Liver (tissue), 9 donors: Measurements from ENCODE around the gene PTPN9. TPM values are rescaled to one million over a fixed set of nuclear protein-coding genes. Genes with fewer than 3 reads are reported as not detected.
"Not testable (repeated sequence)": the region's sequence is repeated elsewhere in the genome, so short reads cannot be mapped to it uniquely, and the experiment has no call there.

Experiments
- DNase-seq: peaks from one replicate; pipeline ENCODE4 v3.0.0-alpha.2; 2017; ENCODE audit warnings: low spot score
- H3K27ac ChIP-seq, 2 donors: one replicate each; pipeline ENCODE4 v1.7.0; 2013; ENCODE audit warnings: inconsistent platforms in 2 of 2, low read length in 2 of 2, control low read depth in 1 of 2, low read depth in 1 of 2, mild to moderate bottlenecking in 1 of 2
- H3K27me3 ChIP-seq, 4 donors: one replicate each; pipeline versions ENCODE4 v1.6.1 to v1.7.0; 2013; ENCODE audit warnings: low read length in 3 of 4, inconsistent platforms in 1 of 4, mild to moderate bottlenecking in 1 of 4, moderate library complexity in 1 of 4; ENCODE audit not compliant: control insufficient read depth in 4 of 4, insufficient read depth in 4 of 4
- H3K36me3 ChIP-seq, 4 donors: one replicate each; pipeline versions ENCODE4 v1.6.1 to v1.7.0; 2013; ENCODE audit warnings: low read length in 3 of 4, mild to moderate bottlenecking in 3 of 4, low read depth in 1 of 4, moderate library complexity in 1 of 4; ENCODE audit not compliant: control insufficient read depth in 4 of 4, insufficient read depth in 3 of 4
- H3K4me1 ChIP-seq, 4 donors: one replicate each; pipeline versions ENCODE4 v1.6.1 to v1.7.0; 2013; ENCODE audit warnings: low read length in 3 of 4, mild to moderate bottlenecking in 3 of 4, moderate library complexity in 1 of 4; ENCODE audit not compliant: control insufficient read depth in 4 of 4, insufficient read depth in 4 of 4
- H3K4me3 ChIP-seq, 3 donors: one replicate each; pipeline versions ENCODE4 v1.6.1 to v1.7.0; 2013; ENCODE audit warnings: low read length in 3 of 3, control low read depth in 1 of 3, low read depth in 1 of 3, mild to moderate bottlenecking in 1 of 3
- H3K9ac ChIP-seq, 2 donors: one replicate each; pipeline ENCODE4 v1.7.0; 2013; ENCODE audit warnings: low read length in 2 of 2, mild to moderate bottlenecking in 2 of 2, moderate library complexity in 2 of 2, control low read depth in 1 of 2, low read depth in 1 of 2
- H3K9me3 ChIP-seq, 4 donors: one replicate each; pipeline versions ENCODE4 v1.6.1 to v1.7.0; 2013; ENCODE audit warnings: low read length in 3 of 4; ENCODE audit not compliant: control insufficient read depth in 4 of 4
- EGR1 ChIP-seq, 2 donors: IDR thresholded peaks; 2 replicates each; pipeline ENCODE4 v1.6.1; 2016 to 2018; ENCODE audit warnings: antibody characterized with exemption in 2 of 2, low read depth in 2 of 2
- FOXA1 ChIP-seq: IDR thresholded peaks from 2 replicates; pipeline ENCODE4 v1.6.1; 2016; ENCODE audit warnings: antibody characterized with exemption
- GABPA ChIP-seq, 2 donors: IDR thresholded peaks in 1 of 2; conservative IDR thresholded peaks in 1 of 2; 2 replicates each; pipeline ENCODE4 v1.6.1; 2016; ENCODE audit warnings: antibody characterized with exemption in 2 of 2, mild to moderate bottlenecking in 1 of 2, moderate library complexity in 1 of 2
- HNF4A ChIP-seq, 2 donors: conservative IDR thresholded peaks; 2 replicates each; pipeline ENCODE4 v1.6.1; 2016; ENCODE audit warnings: antibody characterized with exemption in 2 of 2, mild to moderate bottlenecking in 2 of 2
- HNF4G ChIP-seq: IDR thresholded peaks from 2 replicates; pipeline ENCODE4 v1.6.1; 2016; ENCODE audit warnings: antibody characterized with exemption
- JUND ChIP-seq, 2 donors: IDR thresholded peaks; 2 replicates each; pipeline ENCODE4 v1.6.1; 2016; ENCODE audit warnings: antibody characterized with exemption in 2 of 2
- RAD21 ChIP-seq, 2 donors: IDR thresholded peaks; 2 replicates each; pipeline ENCODE4 v1.6.1; 2016; ENCODE audit warnings: antibody characterized with exemption in 2 of 2, mild to moderate bottlenecking in 2 of 2
- RXRA ChIP-seq, 2 donors: IDR thresholded peaks; 2 replicates each; pipeline ENCODE4 v1.6.1; 2017 to 2018; ENCODE audit warnings: antibody characterized with exemption in 2 of 2, mild to moderate bottlenecking in 1 of 2
- SP1 ChIP-seq: IDR thresholded peaks from 2 replicates; pipeline ENCODE4 v1.6.1; 2018; ENCODE audit warnings: antibody characterized with exemption, mild to moderate bottlenecking
- TAF1 ChIP-seq: conservative IDR thresholded peaks from 2 replicates; pipeline ENCODE4 v1.6.1; 2016; ENCODE audit warnings: antibody characterized with exemption, mild to moderate bottlenecking
- YY1 ChIP-seq: IDR thresholded peaks from 2 replicates; pipeline ENCODE4 v1.6.1; 2016; ENCODE audit warnings: antibody characterized with exemption, mild to moderate bottlenecking
- WGBS: extraction: QIAGEN DNeasy Blood & Tissue Kit; methylation state at CpG from one replicate; pipeline ENCODE4 v1.1.7; 2013; 5-methylcytosine and 5-hydroxymethylcytosine counted together
- polyA plus RNA-seq, 2 donors: library from polyadenylated mRNA; stranded (reverse) in 1 of 2; unstranded in 1 of 2; fragments of 200-250 nt in 1 of 2; fragments of >200 nt in 1 of 2; fragmentation: Nextera tagmentation in 1 of 2; extraction: Ambion mirVana in 1 of 2; gene quantifications; one replicate each; pipeline versions ENCODE4 v1.2.1 to v1.2.3, GENCODE V29; 2013 to 2015
- total RNA-seq, 2 donors: library from RNA; depleted of rRNA; stranded (reverse); fragments of >200 nt; gene quantifications; one replicate each; pipeline ENCODE4 v1.2.3, GENCODE V29; 2014
- TF ChIP-seq, protein P1 (sequence below): IDR thresholded peaks from 2 replicates; pipeline ENCODE4 v1.6.1; 2016; ENCODE audit warnings: antibody characterized with exemption, mild to moderate bottlenecking
- TF ChIP-seq, protein P2 (sequence below): IDR thresholded peaks from 2 replicates; pipeline ENCODE4 v1.6.1; 2016; ENCODE audit warnings: antibody characterized with exemption
- TF ChIP-seq, protein P3 (sequence below): IDR thresholded peaks from 2 replicates; pipeline ENCODE4 v1.6.1; 2016; ENCODE audit warnings: antibody characterized with exemption
- TF ChIP-seq, protein P4 (sequence below): IDR thresholded peaks from 2 replicates; pipeline ENCODE4 v1.6.1; 2016; ENCODE audit warnings: antibody characterized with exemption
- donor health status: healthy.
- donor health status: healthy.
- donor health status: healthy.
- donor health status: healthy.
- donor health status: healthy.

Gene PTPN9
- total and polyA plus RNA-seq, 4 donors = 5.4 to 14.1 (median 7.5) TPM

- WGBS = 95% methylated on average over 5 of the region's 5 CpGs
- TF ChIP-seq, protein P1, sequence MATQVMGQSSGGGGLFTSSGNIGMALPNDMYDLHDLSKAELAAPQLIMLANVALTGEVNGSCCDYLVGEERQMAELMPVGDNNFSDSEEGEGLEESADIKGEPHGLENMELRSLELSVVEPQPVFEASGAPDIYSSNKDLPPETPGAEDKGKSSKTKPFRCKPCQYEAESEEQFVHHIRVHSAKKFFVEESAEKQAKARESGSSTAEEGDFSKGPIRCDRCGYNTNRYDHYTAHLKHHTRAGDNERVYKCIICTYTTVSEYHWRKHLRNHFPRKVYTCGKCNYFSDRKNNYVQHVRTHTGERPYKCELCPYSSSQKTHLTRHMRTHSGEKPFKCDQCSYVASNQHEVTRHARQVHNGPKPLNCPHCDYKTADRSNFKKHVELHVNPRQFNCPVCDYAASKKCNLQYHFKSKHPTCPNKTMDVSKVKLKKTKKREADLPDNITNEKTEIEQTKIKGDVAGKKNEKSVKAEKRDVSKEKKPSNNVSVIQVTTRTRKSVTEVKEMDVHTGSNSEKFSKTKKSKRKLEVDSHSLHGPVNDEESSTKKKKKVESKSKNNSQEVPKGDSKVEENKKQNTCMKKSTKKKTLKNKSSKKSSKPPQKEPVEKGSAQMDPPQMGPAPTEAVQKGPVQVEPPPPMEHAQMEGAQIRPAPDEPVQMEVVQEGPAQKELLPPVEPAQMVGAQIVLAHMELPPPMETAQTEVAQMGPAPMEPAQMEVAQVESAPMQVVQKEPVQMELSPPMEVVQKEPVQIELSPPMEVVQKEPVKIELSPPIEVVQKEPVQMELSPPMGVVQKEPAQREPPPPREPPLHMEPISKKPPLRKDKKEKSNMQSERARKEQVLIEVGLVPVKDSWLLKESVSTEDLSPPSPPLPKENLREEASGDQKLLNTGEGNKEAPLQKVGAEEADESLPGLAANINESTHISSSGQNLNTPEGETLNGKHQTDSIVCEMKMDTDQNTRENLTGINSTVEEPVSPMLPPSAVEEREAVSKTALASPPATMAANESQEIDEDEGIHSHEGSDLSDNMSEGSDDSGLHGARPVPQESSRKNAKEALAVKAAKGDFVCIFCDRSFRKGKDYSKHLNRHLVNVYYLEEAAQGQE = no peak
- TF ChIP-seq SP1 = no peak
- TF ChIP-seq EGR1 (IDR thresholded peaks at IDR 0.05; ENCODE audit: low read depth in 2 of 2) = no peak
- TF ChIP-seq, protein P2, sequence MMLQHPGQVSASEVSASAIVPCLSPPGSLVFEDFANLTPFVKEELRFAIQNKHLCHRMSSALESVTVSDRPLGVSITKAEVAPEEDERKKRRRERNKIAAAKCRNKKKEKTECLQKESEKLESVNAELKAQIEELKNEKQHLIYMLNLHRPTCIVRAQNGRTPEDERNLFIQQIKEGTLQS = no peak
- no peak for TF ChIP-seq FOXA1
- TF ChIP-seq HNF4G = no peak
- no peak for TF ChIP-seq JUND (IDR thresholded peaks at IDR 0.05)
- H3K27me3 ChIP-seq = no peaks in the 10 kb centered on the region
- H3K9ac ChIP-seq = no peak overlapping the region
- peaks cover 0 to 4% (median 1%) of the 10 kb centered on the region in 4 donors for H3K36me3 ChIP-seq
- H3K4me3 ChIP-seq = no peak overlapping the region
- H3K27ac ChIP-seq = no peak overlapping the region
- no peak for DNase-seq
- H3K9me3 ChIP-seq = no peaks in the 10 kb centered on the region
- no peaks in the 10 kb centered on the region for H3K4me1 ChIP-seq
Measured at GRCh38 chr15:75589071-75589470, 10.0 kb upstream of the PTPN9 start.

DNA sequence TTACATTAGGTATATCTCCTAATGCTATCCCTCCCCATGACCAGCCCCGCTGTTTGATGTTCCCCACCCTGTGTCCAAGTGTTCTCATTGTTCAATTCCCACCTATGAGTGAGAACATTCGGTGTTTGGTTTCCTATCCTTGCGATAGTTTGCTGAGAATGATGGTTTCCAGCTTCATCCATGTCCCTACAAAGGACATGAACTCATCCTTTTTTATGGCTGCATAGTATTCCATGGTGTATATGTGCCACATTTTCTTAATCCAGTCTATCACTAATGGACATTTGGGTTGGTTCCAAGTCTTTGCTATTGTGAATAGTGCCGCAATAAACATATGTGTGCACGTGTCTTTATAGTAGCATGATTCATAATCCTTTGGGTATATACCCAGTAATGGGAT, 7.3 kb upstream of the PTPN9 start:
- H3K4me1 ChIP-seq, H3K36me3 ChIP-seq, H3K9me3 ChIP-seq, H3K4me3 ChIP-seq, DNase-seq, H3K9ac ChIP-seq, H3K27me3 ChIP-seq, H3K27ac ChIP-seq: not testable (repeated sequence)
- 96% methylated on average over 5 of the region's 5 CpGs for WGBS

DNA sequence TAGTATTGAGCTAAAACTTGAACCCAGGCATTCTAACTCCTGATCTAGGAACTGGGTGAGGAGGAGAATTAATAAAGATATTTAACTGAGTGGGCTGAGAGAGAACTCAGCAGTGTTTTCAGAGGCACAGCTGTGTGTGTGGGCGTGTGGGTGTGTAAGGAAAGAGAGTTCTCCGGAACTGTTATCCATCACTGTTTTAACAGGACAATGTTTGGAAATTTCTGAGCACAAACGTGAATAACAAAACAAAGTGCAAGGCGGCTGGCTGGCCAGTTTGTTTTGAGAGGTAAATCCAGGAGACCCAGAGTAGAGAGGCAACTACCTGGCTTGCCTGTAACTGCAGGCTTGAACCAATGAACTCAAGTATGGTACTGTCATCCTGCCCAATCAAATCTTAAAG, 5.0 kb upstream of the PTPN9 start:
- Histone ChIP-seq H3K9me3 (no peaks in the 10 kb centered on the region), H3K9ac (no peak overlapping the region), H3K4me3 (no peak overlapping the region), H3K27me3 (no peaks in the 10 kb centered on the region), H3K36me3 (peaks cover 0 to 2% (median 0%) of the 10 kb centered on the region in 4 donors), H3K27ac (no peak overlapping the region), H3K4me1 (peaks cover 3 to 7% (median 6%) of the 10 kb centered on the region in 4 donors)
- no peak for DNase-seq
- TF ChIP-seq, protein P3, sequence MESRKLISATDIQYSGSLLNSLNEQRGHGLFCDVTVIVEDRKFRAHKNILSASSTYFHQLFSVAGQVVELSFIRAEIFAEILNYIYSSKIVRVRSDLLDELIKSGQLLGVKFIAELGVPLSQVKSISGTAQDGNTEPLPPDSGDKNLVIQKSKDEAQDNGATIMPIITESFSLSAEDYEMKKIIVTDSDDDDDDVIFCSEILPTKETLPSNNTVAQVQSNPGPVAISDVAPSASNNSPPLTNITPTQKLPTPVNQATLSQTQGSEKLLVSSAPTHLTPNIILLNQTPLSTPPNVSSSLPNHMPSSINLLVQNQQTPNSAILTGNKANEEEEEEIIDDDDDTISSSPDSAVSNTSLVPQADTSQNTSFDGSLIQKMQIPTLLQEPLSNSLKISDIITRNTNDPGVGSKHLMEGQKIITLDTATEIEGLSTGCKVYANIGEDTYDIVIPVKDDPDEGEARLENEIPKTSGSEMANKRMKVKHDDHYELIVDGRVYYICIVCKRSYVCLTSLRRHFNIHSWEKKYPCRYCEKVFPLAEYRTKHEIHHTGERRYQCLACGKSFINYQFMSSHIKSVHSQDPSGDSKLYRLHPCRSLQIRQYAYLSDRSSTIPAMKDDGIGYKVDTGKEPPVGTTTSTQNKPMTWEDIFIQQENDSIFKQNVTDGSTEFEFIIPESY = no peak
- TF ChIP-seq JUND (IDR thresholded peaks at IDR 0.05) (no peak), YY1 (no peak), RAD21 (IDR thresholded peaks at IDR 0.05) (no peak), HNF4A (conservative IDR thresholded peaks at IDR 0.05) (no peak), TAF1 (no peak), GABPA (IDR thresholded peaks at IDR 0.05 in 1 of 2, conservative IDR thresholded peaks at IDR 0.05 in 1 of 2) (no peak), SP1 (no peak), RXRA (IDR thresholded peaks at IDR 0.05) (no peak), EGR1 (IDR thresholded peaks at IDR 0.05; ENCODE audit: low read depth in 2 of 2) (no peak)
- TF ChIP-seq, protein P4, sequence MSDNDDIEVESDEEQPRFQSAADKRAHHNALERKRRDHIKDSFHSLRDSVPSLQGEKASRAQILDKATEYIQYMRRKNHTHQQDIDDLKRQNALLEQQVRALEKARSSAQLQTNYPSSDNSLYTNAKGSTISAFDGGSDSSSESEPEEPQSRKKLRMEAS = no peak
- 47% methylated on average over 4 of the region's 4 CpGs for WGBS
